HL-60 (cell line): Measurements from ENCODE around the gene COL4A2.

Source experiments
- DNase-seq, 2 experiments: peaks; one replicate each; pipeline ENCODE4 v3.0.0-alpha.2; 2010 to 2020; ENCODE audit warnings: low read depth in 1 of 2, low spot score in 1 of 2
- H3K27ac ChIP-seq: fragments of 250-450 bp; sonication (Bioruptor Pico); replicated peaks from 2 replicates; pipeline ENCODE4 v1.5.1; 2020; ENCODE audit warnings: mild to moderate bottlenecking, moderate library complexity
- H3K27me3 ChIP-seq: fragments of 250-450 bp; sonication (Bioruptor Pico); 2 replicates; pipeline ENCODE4 v1.5.1; 2021; ENCODE audit warnings: mild to moderate bottlenecking, moderate library complexity; ENCODE audit not compliant: insufficient read depth, poor library complexity, severe bottlenecking
- H3K4me3 ChIP-seq: replicated peaks from 2 replicates; pipeline ENCODE4 v1.5.1; 2011; ENCODE audit warnings: mild to moderate bottlenecking, control low read depth, low read length; ENCODE audit not compliant: insufficient read depth
- CTCF ChIP-seq: IDR thresholded peaks from one replicate; pipeline ENCODE4 v1.5.1; 2011; ENCODE audit warnings: low read length, control low read depth, inconsistent platforms; ENCODE audit not compliant: insufficient read depth
- GABPA ChIP-seq: IDR thresholded peaks from 2 replicates; pipeline ENCODE4 v1.6.1; 2012; ENCODE audit warnings: low read depth
- POLR2AphosphoS5 ChIP-seq: IDR thresholded peaks from 2 replicates; pipeline ENCODE4 v1.6.1; 2012; ENCODE audit warnings: low read depth
- REST ChIP-seq: IDR thresholded peaks from 2 replicates; pipeline ENCODE4 v1.6.1; 2012; ENCODE audit warnings: low read depth; ENCODE audit not compliant: insufficient replicate concordance
- SPI1 ChIP-seq: IDR thresholded peaks from 2 replicates; pipeline ENCODE4 v1.6.1; 2012; ENCODE audit warnings: low read depth, mild to moderate bottlenecking, borderline replicate concordance

The COL4A2 gene

GRCh38 chr13:110475550-110476219 is 168.6 kb downstream of the COL4A2 start:
- no peak overlapping the region for H3K27ac ChIP-seq
- H3K4me3 ChIP-seq: no peak overlapping the region
- DNase-seq: no peak
- peaks cover 4% of the 10 kb centered on the region for H3K27me3 ChIP-seq
- TF ChIP-seq CTCF (no peak), REST (no peak), POLR2AphosphoS5 (no peak), SPI1 (no peak), GABPA (no peak)

- TF ChIP-seq REST (no peak), GABPA (no peak), POLR2AphosphoS5 (no peak), CTCF (no peak), SPI1 (no peak)
- Histone ChIP-seq H3K27me3 (peaks cover 4% of the 10 kb centered on the region), H3K4me3 (no peak overlapping the region), H3K27ac (no peak overlapping the region)
- DNase-seq: no peak
These were observed 169.1 kb downstream of the COL4A2 start for GRCh38 chr13:110476220-110476617.

GRCh38 chr13:110477706-110478245 is 170.7 kb downstream of the COL4A2 start:
- Histone ChIP-seq H3K27me3 (peaks cover 6% of the 10 kb centered on the region), H3K27ac (no peak overlapping the region), H3K4me3 (no peak overlapping the region)
- DNase-seq: no peak
- no peak for TF ChIP-seq GABPA
- TF ChIP-seq REST: no peak
